ENCODE data around the gene MYBPC2. TPM values are rescaled to one million over a fixed set of nuclear protein-coding genes. Genes with fewer than 3 reads are reported as not detected.

The MYBPC2 gene
- total RNA-seq, 1 donor from 2014 or later: not detected

DNA sequence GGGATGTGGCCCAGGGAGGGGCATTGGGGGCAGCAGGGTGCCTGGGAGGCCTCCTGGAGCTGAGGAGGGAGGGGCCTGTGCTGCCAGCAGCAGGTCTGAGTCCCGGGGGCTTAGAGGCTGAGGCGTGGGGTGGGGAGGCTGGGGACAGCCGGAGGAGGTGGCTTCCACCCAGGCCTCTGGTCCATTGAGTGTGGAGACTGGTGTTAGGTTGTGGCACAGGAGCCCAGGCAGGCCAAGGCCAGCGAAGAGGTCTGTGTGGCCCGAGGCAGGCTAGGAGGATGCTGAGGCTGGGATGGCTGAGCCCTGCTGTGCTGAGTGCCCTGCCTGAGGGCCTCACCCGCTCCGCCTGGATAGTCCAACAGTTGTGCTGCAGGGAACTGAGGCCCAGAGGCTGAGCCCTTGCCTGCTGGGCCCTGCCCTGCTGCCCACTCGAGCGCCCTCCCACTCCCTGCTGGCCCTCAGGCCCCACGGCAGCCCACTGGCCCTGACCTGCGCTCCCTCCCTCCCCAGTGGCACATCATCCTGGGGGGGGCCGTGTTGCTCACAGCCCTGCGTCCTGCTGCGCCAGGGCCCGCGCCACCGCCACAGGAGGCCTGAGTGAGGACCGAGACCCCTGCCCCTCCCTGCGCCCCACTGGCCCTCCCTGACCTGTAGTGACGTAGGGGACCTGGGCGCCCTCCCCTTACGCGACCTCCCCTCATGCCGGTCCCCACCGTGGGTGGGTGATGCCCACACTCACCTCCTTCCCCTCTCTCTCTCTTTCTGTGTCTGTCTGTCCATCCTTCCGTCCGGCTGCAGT lies 48.9 kb downstream of the MYBPC2 start:
- DNase-seq: no peak
- Histone ChIP-seq H3K4me3 (no peak overlapping the region), H3K36me3 (peaks cover 57% of the 10 kb centered on the region), H3K27me3 (ENCODE audit: low read depth) (no peaks in the 10 kb centered on the region), H3K9me3 (replicated peaks) (no peaks in the 10 kb centered on the region), H3K4me1 (peaks cover 41% of the 10 kb centered on the region), H3K27ac (replicated peaks) (no peak overlapping the region)
- intact Hi-C loops (cut with micrococcal nuclease): no loop called here
- TF ChIP-seq, protein P1, sequence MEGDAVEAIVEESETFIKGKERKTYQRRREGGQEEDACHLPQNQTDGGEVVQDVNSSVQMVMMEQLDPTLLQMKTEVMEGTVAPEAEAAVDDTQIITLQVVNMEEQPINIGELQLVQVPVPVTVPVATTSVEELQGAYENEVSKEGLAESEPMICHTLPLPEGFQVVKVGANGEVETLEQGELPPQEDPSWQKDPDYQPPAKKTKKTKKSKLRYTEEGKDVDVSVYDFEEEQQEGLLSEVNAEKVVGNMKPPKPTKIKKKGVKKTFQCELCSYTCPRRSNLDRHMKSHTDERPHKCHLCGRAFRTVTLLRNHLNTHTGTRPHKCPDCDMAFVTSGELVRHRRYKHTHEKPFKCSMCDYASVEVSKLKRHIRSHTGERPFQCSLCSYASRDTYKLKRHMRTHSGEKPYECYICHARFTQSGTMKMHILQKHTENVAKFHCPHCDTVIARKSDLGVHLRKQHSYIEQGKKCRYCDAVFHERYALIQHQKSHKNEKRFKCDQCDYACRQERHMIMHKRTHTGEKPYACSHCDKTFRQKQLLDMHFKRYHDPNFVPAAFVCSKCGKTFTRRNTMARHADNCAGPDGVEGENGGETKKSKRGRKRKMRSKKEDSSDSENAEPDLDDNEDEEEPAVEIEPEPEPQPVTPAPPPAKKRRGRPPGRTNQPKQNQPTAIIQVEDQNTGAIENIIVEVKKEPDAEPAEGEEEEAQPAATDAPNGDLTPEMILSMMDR (IDR thresholded peaks at IDR 0.05; ENCODE audit: borderline replicate concordance): no peak

DNA sequence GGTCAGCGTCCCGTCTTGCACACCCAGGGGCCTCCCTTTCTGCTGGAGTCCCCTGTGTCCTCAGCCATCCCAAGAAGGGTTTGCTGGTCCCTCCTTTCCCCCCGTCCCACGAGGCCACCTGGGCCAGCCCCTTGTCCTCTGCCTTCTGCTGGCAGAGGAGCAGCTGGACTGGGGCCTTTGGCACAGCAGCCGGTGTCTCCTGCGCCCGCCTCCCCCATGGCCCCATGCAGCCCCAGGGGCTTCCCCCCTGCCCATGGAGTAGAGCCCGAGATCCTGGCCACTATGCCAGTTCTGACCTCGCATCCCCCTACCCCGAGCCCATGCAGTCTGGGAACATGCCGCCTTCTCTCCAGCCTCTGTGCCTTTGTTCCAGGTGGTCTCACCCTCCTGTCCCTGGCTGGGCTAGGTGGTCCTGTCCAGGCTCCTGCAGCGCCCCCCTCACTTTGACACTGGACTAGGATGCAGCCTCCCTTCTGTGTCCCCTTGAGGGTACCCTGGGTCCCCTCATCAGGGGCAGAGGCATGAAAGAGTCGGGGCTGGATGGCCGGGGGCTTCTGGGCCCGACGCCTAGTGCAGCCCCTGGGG lies 49.7 kb downstream of the MYBPC2 start:
- no peak overlapping the region for H3K27ac ChIP-seq (replicated peaks)
- H3K9me3 ChIP-seq (replicated peaks): no peaks in the 10 kb centered on the region
- TF ChIP-seq, protein P1 (IDR thresholded peaks at IDR 0.05; ENCODE audit: borderline replicate concordance): no peak

DNA sequence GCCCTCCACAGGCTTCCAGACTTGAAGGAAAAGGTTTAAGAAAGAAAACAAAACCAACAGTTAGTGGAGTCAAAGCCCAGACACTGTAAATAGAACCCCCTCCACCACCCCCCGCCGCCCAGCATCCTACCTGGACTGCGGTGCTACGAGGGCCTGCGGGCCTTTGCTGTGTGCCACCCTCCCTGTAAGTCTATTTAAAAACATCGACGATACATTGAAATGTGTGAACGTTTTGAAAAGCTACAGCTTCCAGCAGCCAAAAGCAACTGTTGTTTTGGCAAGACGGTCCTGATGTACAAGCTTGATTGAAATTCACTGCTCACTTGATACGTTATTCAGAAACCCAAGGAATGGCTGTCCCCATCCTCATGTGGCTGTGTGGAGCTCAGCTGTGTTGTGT lies 50.2 kb downstream of the MYBPC2 start:
- TF ChIP-seq, protein P1 (IDR thresholded peaks at IDR 0.05; ENCODE audit: borderline replicate concordance): no peak
- no peak for DNase-seq
- Histone ChIP-seq H3K27ac (replicated peaks) (no peak overlapping the region), H3K4me3 (no peak overlapping the region), H3K9me3 (replicated peaks) (no peaks in the 10 kb centered on the region), H3K4me1 (peaks cover 28% of the 10 kb centered on the region), H3K27me3 (ENCODE audit: low read depth) (peaks cover 6% of the 10 kb centered on the region), H3K36me3 (peaks cover 55% of the 10 kb centered on the region)
- intact Hi-C loops (cut with micrococcal nuclease): no loop called here

More for the DNA sequence above, 49.7 kb downstream of the MYBPC2 start:
- Histone ChIP-seq H3K4me1 (peaks cover 33% of the 10 kb centered on the region), H3K4me3 (no peak overlapping the region), H3K27me3 (ENCODE audit: low read depth) (peaks cover 2% of the 10 kb centered on the region), H3K36me3 (peaks cover 57% of the 10 kb centered on the region)
- DNase-seq: no peak
- intact Hi-C loops (cut with micrococcal nuclease): no loop called here

DNA sequence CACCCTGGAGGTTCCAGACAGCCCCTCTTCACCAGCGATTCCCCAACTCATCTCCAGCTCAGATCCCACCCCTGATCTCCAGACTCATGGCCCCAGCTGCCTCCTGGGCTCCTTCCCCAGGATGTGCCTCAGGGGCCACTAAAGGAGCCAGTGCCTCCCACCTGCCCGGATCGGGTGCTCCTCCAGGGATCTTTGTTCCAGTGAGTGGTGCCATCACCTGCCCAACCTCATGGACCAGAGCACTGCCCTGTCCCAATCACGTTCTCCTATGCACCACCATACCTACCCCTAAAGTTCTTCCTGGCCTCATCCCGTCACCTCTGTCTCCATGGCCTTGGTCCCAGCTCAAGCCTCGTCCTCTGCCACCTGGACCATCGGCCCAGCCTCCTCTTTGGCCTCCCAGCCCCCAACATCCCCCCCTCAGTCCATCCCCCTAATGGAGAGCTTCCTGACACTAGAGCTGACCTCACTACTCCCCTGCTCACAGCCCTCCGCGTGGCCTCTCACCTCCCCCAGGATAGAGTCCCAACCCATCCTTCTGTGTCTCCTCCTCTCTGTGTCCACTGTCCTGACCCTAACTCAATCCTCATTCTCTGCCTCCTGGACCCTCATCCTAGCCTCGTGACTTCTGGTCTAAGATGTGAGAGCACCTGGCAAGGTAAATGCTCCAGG lies 52.7 kb downstream of the MYBPC2 start:
- Histone ChIP-seq H3K9me3 (replicated peaks) (peaks cover 1% of the 10 kb centered on the region), H3K27me3 (ENCODE audit: low read depth) (peaks cover 6% of the 10 kb centered on the region), H3K4me3 (no peak overlapping the region), H3K36me3 (peaks cover 32% of the 10 kb centered on the region), H3K4me1 (peaks cover 12% of the 10 kb centered on the region), H3K27ac (replicated peaks) (no peak overlapping the region)
- DNase-seq: no peak
- TF ChIP-seq, protein P1 (IDR thresholded peaks at IDR 0.05; ENCODE audit: borderline replicate concordance): no peak
- intact Hi-C loops (cut with micrococcal nuclease): no loop called here

DNA sequence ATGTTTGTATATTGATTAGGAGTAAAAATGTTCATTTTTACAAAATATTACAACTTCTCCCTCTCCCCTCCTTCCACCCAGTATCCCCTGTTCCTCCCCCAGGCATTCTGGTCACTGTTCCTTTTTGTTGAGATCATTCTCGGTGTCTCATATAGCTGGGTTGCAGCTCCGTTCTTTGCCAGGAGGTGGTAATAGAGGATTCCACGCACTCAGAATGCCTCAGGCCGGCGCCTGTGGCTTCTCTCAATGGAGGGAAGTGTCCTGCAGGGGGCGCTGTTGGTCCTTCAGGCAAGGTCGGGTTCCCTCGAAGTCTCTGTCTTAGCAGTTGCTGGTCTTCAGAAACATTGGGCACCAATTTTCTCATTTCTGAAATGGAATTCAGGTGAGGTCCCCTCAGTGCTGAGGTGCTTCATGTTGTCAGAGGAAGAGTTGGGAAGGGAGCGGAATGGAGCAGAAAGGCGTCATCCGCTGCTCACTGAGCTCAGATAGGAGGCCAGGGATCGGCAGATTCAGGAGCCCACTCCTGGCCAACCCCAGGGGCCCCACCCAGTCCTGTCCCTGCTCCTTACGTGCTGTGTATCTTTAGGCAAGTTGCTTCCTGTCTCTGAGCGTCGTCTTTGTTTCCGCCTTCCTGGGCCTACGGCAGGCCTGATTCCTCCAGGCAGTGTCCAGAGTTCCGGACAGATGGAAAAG lies 54.3 kb downstream of the MYBPC2 start:
- H3K4me1 ChIP-seq: peaks cover 28% of the 10 kb centered on the region
- H3K36me3 ChIP-seq: peaks cover 17% of the 10 kb centered on the region
- TF ChIP-seq, protein P1 (IDR thresholded peaks at IDR 0.05; ENCODE audit: borderline replicate concordance): peak; percentile 42
- no peak overlapping the region for H3K4me3 ChIP-seq
- H3K9me3 ChIP-seq (replicated peaks): peaks cover 5% of the 10 kb centered on the region
- intact Hi-C loops (cut with micrococcal nuclease): no loop called here
- DNase-seq: no peak
- H3K27me3 ChIP-seq (ENCODE audit: low read depth): peaks cover 6% of the 10 kb centered on the region
- no peak overlapping the region for H3K27ac ChIP-seq (replicated peaks)
